PFSK-1 (cell line): Measurements from ENCODE around the gene RIMS1.

Source experiments
- FOXP2 ChIP-seq: optimal IDR thresholded peaks from 2 replicates; pipeline ENCODE3; 2011; ENCODE audit warnings: borderline replicate concordance, control low read depth, inconsistent platforms; ENCODE audit not compliant: insufficient read depth; ENCODE audit errors: extremely low read length, extremely low read depth
- POLR2AphosphoS5 ChIP-seq: IDR thresholded peaks from 2 replicates; pipeline ENCODE4 v1.6.1; 2012; ENCODE audit warnings: low read depth, mild to moderate bottlenecking, control low read depth, low read length, moderate library complexity
- SIN3A ChIP-seq: IDR thresholded peaks from 2 replicates; pipeline ENCODE4 v1.6.1; 2012; ENCODE audit warnings: mild to moderate bottlenecking, low read length, moderate library complexity, borderline replicate concordance; ENCODE audit not compliant: insufficient read depth
- TAF1 ChIP-seq: IDR thresholded peaks from 2 replicates; pipeline ENCODE4 v1.6.1; 2012; ENCODE audit warnings: low read length, control low read depth, borderline replicate concordance; ENCODE audit not compliant: insufficient read depth
- TF ChIP-seq, protein P1 (sequence below), 2 experiments: IDR thresholded peaks; 2 replicates each; pipeline versions ENCODE4 v1.6.1 to v1.8.0; 2011 to 2012; ENCODE audit warnings: low read depth in 2 of 2, low read length in 2 of 2, control low read depth in 1 of 2, inconsistent platforms in 1 of 2, mild to moderate bottlenecking in 1 of 2, moderate library complexity in 1 of 2; ENCODE audit not compliant: insufficient read depth in 1 of 2

The RIMS1 gene

GRCh38 chr6:72418495-72418894 lies 532.1 kb downstream of the RIMS1 start:
- TF ChIP-seq FOXP2 (no peak), SIN3A (no peak), POLR2AphosphoS5 (no peak), TAF1 (no peak)
- TF ChIP-seq, protein P1, sequence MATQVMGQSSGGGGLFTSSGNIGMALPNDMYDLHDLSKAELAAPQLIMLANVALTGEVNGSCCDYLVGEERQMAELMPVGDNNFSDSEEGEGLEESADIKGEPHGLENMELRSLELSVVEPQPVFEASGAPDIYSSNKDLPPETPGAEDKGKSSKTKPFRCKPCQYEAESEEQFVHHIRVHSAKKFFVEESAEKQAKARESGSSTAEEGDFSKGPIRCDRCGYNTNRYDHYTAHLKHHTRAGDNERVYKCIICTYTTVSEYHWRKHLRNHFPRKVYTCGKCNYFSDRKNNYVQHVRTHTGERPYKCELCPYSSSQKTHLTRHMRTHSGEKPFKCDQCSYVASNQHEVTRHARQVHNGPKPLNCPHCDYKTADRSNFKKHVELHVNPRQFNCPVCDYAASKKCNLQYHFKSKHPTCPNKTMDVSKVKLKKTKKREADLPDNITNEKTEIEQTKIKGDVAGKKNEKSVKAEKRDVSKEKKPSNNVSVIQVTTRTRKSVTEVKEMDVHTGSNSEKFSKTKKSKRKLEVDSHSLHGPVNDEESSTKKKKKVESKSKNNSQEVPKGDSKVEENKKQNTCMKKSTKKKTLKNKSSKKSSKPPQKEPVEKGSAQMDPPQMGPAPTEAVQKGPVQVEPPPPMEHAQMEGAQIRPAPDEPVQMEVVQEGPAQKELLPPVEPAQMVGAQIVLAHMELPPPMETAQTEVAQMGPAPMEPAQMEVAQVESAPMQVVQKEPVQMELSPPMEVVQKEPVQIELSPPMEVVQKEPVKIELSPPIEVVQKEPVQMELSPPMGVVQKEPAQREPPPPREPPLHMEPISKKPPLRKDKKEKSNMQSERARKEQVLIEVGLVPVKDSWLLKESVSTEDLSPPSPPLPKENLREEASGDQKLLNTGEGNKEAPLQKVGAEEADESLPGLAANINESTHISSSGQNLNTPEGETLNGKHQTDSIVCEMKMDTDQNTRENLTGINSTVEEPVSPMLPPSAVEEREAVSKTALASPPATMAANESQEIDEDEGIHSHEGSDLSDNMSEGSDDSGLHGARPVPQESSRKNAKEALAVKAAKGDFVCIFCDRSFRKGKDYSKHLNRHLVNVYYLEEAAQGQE (IDR thresholded peaks at IDR 0.05; ENCODE audit: insufficient read depth in 1 of 2, low read depth in 2 of 2, low read length in 2 of 2) = no peak

- no peak for TF ChIP-seq FOXP2
- TF ChIP-seq TAF1 = no peak
- no peak for TF ChIP-seq POLR2AphosphoS5
- TF ChIP-seq SIN3A = no peak
- TF ChIP-seq, protein P1 (IDR thresholded peaks at IDR 0.05; ENCODE audit: insufficient read depth in 1 of 2, low read depth in 2 of 2, low read length in 2 of 2) = no peak
Observed at GRCh38 chr6:72419966-72420365, 533.6 kb downstream of the RIMS1 start.

DNA sequence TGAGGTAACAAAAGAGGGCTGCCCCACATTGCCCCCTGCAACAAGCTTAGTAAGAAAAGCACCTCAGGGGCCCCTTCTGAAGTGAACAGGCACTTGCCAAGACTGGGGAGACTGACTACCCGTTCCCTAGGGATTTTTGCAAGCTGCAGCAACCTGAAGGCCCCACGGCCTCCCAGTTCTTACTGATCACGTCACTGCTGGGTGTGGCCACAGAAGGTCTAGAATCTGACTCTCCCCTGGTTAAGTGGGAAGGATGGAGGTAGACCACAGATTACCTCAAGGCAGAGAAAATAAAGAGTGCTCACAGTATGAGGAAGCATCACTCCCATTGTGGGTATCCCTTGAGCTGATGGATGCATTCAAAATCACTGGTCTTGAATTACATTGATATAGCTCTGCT lies 534.1 kb downstream of the RIMS1 start:
- TF ChIP-seq TAF1 (no peak), POLR2AphosphoS5 (no peak), SIN3A (no peak), FOXP2 (no peak)
- TF ChIP-seq, protein P1 (IDR thresholded peaks at IDR 0.05; ENCODE audit: insufficient read depth in 1 of 2, low read depth in 2 of 2, low read length in 2 of 2) = no peak

DNA sequence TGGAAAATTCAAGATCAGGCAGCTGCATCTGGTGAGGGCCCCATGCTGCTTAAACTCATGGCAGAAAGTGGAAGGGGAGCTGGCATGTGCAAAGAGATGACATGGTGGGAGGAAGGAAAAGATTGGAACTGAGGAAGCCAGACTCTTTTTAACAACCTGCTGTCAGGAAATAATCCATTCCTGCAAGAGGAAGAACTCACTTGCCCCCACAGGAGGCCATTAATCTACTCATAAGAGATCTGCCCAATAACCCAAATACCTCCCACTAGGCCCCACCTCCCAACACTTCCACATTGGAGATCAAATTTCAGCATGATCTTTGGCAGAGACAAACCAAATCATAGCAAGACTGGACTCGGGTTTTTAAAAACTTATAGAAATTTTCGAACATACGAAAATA lies 535.0 kb downstream of the RIMS1 start:
- no peak for TF ChIP-seq SIN3A
- TF ChIP-seq, protein P1 (IDR thresholded peaks at IDR 0.05; ENCODE audit: insufficient read depth in 1 of 2, low read depth in 2 of 2, low read length in 2 of 2) = no peak
- no peak for TF ChIP-seq POLR2AphosphoS5
- no peak for TF ChIP-seq FOXP2
- TF ChIP-seq TAF1 = no peak

GRCh38 chr6:72422171-72422570 lies 535.8 kb downstream of the RIMS1 start:
- TF ChIP-seq, protein P1 (IDR thresholded peaks at IDR 0.05; ENCODE audit: insufficient read depth in 1 of 2, low read depth in 2 of 2, low read length in 2 of 2) = no peak
- TF ChIP-seq FOXP2 (no peak), SIN3A (no peak)
